BJ (cell line): ENCODE data around the gene HPCAL1. TPM values are rescaled to one million over a fixed set of nuclear protein-coding genes. Genes with fewer than 3 reads are reported as not detected.
A peak's percentile ranks its signal among the peaks of the same experiment; 100 is the strongest.

Experiments used
- CTCF ChIA-PET: fragments of 350-600 bp; formaldehyde crosslinking; extraction: SDS; loops from one replicate; lab custom pipeline; 2021; ENCODE audit warnings: antibody characterized with exemption, inconsistent platforms; lab: Yijun Ruan, JAX
- POLR2A ChIA-PET: fragments of 300-600 bp; sonication (Branson Sonifier 250); formaldehyde crosslinking; extraction: SDS; loops from one replicate; lab custom pipeline; 2021; ENCODE audit warnings: antibody characterized with exemption; lab: Charles Lee
- DNase-seq: peaks from one replicate; pipeline ENCODE4 v3.0.0-alpha.2; 2011; ENCODE audit warnings: low read depth
- H3K27me3 ChIP-seq: 2 replicates; pipeline ENCODE4 v1.6.0; 2011; ENCODE audit warnings: low read length; ENCODE audit not compliant: control insufficient read depth, insufficient read depth
- H3K36me3 ChIP-seq: 2 replicates; pipeline ENCODE4 v1.5.1; 2011; ENCODE audit warnings: low read length; ENCODE audit not compliant: control insufficient read depth, insufficient read depth
- H3K4me3 ChIP-seq: 2 replicates; pipeline ENCODE4 v1.5.1; 2011; ENCODE audit warnings: low read depth, mild to moderate bottlenecking, control low read depth, low read length
- polyA plus RNA-seq: library from polyadenylated mRNA; depleted of rRNA; stranded (reverse); fragments of >200 nt; gene quantifications from 2 replicates; pipeline ENCODE4 v1.2.3, GENCODE V29; 2011
- TF ChIP-seq, protein P1 (sequence below): IDR thresholded peaks from 2 replicates; pipeline ENCODE4 v1.5.1; 2011; ENCODE audit warnings: low read depth, mild to moderate bottlenecking, control low read depth, inconsistent platforms, low read length, moderate library complexity; ENCODE audit not compliant: insufficient read depth

The HPCAL1 gene
- polyA plus RNA-seq, 1 experiment = 17.6 TPM

DNA sequence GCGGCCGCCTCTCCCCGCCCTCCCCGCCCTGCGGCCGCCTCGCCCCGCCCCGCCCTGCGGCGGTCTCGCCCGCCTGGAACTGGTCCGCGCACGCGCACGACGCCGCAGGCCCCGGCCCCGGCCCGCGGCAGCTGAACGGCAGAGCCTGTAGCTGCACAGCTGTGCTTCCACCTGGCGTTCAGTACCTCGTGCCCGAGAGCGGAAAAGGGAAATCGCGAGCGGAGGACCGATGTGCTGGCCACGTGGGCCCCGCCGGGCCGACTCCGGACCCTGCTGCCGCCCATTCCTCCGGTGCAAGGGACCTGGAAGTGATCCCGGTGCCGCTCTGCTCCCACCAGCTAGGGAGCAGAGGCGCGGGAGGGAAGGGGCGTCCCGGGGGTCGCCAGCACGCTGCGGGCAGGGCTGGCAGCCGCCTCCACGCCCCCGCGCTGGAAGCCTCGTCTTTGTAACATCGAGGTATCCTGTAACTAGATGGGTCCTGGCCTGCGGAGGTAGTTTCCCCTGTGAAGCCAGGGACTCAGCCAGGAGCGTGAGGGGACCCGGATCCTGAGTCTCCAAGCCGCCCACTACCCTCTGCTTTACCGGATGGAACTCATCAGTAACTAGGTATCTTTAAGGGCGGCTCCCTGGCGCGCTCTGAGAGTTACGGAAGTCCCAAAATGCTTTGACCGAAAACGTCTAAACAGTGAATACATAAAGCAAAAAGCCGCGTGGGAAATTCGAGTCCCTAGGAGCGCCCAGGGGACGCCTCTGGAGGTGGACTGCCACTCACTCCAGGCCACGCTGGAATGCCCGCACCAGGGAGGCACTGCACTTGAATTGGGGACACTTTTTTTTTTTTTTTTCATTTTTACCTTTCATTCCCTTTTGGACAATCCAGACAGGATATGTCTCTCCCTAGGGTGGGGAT is 146.1 kb downstream of the HPCAL1 start:
- peak overlapping the region; percentile 58 for H3K4me3 ChIP-seq
- 0 out of 2 replicates have a peak, but pooled peaks cover 2% of the 10 kb centered on the region for H3K36me3 ChIP-seq
- no peaks in the 10 kb centered on the region for H3K27me3 ChIP-seq
- ChIA-PET POLR2A (no interaction called here), CTCF (interaction anchor here (0.7 to 1.5 kb wide), 3 partner anchors 11 to 41 kb away, joined by 4 to 7 read pairs (median 4); no protein-coding TSS in a partner anchor)
- TF ChIP-seq, protein P1, sequence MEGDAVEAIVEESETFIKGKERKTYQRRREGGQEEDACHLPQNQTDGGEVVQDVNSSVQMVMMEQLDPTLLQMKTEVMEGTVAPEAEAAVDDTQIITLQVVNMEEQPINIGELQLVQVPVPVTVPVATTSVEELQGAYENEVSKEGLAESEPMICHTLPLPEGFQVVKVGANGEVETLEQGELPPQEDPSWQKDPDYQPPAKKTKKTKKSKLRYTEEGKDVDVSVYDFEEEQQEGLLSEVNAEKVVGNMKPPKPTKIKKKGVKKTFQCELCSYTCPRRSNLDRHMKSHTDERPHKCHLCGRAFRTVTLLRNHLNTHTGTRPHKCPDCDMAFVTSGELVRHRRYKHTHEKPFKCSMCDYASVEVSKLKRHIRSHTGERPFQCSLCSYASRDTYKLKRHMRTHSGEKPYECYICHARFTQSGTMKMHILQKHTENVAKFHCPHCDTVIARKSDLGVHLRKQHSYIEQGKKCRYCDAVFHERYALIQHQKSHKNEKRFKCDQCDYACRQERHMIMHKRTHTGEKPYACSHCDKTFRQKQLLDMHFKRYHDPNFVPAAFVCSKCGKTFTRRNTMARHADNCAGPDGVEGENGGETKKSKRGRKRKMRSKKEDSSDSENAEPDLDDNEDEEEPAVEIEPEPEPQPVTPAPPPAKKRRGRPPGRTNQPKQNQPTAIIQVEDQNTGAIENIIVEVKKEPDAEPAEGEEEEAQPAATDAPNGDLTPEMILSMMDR = 0 out of 2 replicates have a peak, but pooled peaks have one; percentile 21
- DNase-seq = peak; percentile 28

DNA sequence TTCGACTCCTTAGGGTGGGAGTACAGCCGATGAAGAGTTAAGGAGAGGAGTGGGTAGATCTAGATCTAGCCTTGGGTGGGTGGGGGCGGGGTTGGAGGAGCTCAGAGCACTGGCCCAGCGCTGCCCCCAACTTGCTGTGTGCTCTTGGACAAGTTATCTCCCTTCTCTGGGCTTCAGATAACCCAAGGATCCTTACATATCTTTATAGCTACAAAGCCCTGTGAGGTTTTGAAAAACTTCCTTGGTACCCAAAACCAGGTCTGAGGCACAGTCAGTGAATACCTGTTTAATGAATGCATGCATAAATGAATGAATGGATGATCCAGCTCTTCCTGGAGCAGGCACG is 146.8 kb downstream of the HPCAL1 start:
- CTCF ChIA-PET = interaction anchor here (1.5 kb wide), 1 partner anchor 15 kb away, joined by 7 read pairs; no protein-coding TSS in a partner anchor
- Histone ChIP-seq H3K36me3 (no peaks in the 10 kb centered on the region), H3K4me3 (peak overlapping the region; percentile 58; the same call in 1 of the 2 replicates), H3K27me3 (no peaks in the 10 kb centered on the region)
- POLR2A ChIA-PET = no interaction called here
- no peak for DNase-seq
- TF ChIP-seq, protein P1 = no peak

DNA sequence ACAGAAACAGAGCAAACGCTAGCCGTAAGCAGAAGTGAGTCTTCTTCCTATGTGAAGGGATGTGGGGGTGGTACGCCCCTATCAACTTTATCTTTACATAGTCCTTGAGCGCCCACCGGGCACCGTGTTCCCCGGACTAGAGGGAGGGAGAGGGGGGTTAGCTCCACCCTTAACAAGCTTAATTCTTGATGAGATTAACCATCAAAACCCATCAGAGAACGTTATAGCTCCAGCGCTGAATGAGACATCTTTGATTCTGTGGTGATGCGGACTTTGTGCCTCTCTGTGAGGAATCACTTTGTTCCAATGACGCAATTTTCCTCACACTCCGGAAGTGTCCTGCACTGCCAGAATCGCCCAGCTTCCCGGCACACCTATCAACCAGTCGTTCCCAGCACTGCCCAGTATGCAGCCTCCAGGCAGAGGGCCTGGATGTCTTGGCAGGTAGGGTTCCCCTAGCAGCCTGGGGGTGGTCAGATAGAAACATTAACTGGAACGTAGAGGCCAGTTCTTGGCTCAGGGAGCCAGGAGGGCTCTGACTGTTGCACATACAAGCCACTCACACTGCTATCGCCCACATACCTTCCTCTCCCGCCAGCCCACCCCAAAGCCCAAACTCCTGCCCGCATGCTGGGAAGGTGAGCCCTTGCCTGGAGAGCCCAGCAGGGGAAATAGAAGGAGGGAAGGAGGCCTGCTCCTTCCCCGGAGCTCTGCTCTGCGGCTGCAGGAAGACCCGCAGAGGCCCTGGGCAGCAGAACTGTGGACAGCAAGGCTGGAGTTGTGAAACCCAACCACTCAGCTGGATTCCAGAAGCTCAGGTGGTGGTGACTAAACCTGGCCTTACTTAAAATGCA is 147.4 kb downstream of the HPCAL1 start:
- Histone ChIP-seq H3K36me3 (no peaks in the 10 kb centered on the region), H3K27me3 (no peaks in the 10 kb centered on the region), H3K4me3 (no peak overlapping the region)
- TF ChIP-seq, protein P1 = no peak
- DNase-seq = no peak
- POLR2A ChIA-PET = no interaction called here
- CTCF ChIA-PET = interaction anchor here (0.7 to 1.1 kb wide), 3 partner anchors 15 to 325 kb away, joined by 3 to 5 read pairs (median 4); no protein-coding TSS in a partner anchor

DNA sequence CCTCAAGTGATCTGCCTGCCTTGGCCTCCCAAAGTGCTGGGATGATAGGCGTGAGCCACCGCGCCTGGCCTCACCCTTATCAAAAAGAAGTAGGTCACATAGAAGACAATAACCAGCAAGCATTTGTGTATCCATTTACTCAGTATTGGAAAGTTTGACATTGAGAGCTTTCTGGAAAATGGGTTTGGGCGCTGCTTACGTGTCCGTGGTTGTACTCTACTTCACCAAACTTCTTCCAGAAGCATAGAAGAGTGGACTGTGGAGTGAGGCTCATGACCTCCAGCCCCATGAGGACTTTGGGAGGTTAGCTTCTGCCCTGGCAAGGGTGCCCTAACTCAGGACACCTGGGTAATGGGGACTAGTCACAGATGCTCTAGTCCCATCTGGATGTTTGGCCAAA is 149.1 kb downstream of the HPCAL1 start:
- no peak overlapping the region for H3K4me3 ChIP-seq
- POLR2A ChIA-PET = interaction anchor here (0.6 kb wide), 1 partner anchor 234 kb away, joined by 16 read pairs; no protein-coding TSS in a partner anchor
- TF ChIP-seq, protein P1 = no peak
- H3K27me3 ChIP-seq = no peaks in the 10 kb centered on the region; the same call in 1 of the 2 replicates
- H3K36me3 ChIP-seq = no peaks in the 10 kb centered on the region
- CTCF ChIA-PET = interaction anchor here (1.1 kb wide), 1 partner anchor 208 kb away, joined by 4 read pairs; no protein-coding TSS in a partner anchor
- no peak for DNase-seq
